Measurements from ENCODE around the gene TMEM208.

- no peak for TF ChIP-seq CTCF (IDR thresholded peaks at IDR 0.05)
- TF ChIP-seq POLR2A (IDR thresholded peaks at IDR 0.05): no peak
Observed at GRCh38 chr16:67242138-67242730, 15.3 kb downstream of the TMEM208 start.
